GM12878 (cell line): ENCODE results near the gene SPHK1.

ENCODE experiments used
- CREB1 ChIP-seq: IDR thresholded peaks from 2 replicates; pipeline ENCODE4 v1.6.1; 2012; ENCODE audit warnings: low read depth, mild to moderate bottlenecking, inconsistent platforms
- GABPA ChIP-seq: IDR thresholded peaks from 2 replicates; pipeline ENCODE4 v1.6.1; 2014; ENCODE audit warnings: antibody characterized with exemption, low read depth, mild to moderate bottlenecking, inconsistent platforms
- HDGF ChIP-seq: fragments of 450-650 bp; IDR thresholded peaks from 2 replicates; pipeline ENCODE4 v1.6.1; 2016; ENCODE audit warnings: antibody characterized with exemption
- NFXL1 ChIP-seq: fragments of 450-650 bp; IDR thresholded peaks from 2 replicates; pipeline ENCODE4 v1.6.1; 2017; ENCODE audit warnings: antibody characterized with exemption, mild to moderate bottlenecking, borderline replicate concordance
- NR2C2 ChIP-seq: IDR thresholded peaks from 2 replicates; pipeline ENCODE4 v1.6.1; 2011; ENCODE audit warnings: borderline replicate concordance, low read depth; ENCODE audit not compliant: control insufficient read depth, insufficient read length
- POLR2AphosphoS5 ChIP-seq: IDR thresholded peaks from 2 replicates; pipeline ENCODE4 v1.6.1; 2011; ENCODE audit warnings: mild to moderate bottlenecking, low read length, inconsistent platforms
- RAD51 ChIP-seq: fragments of 450-650 bp; IDR thresholded peaks from 2 replicates; pipeline ENCODE4 v1.6.1; 2016; ENCODE audit warnings: moderate library complexity, mild to moderate bottlenecking, inconsistent platforms
- SIX5 ChIP-seq: IDR thresholded peaks from 2 replicates; pipeline ENCODE4 v1.6.1; 2011; ENCODE audit warnings: mild to moderate bottlenecking, low read depth, low read length, moderate library complexity; ENCODE audit not compliant: severe bottlenecking
- ZNF24 ChIP-seq: fragments of 450-650 bp; IDR thresholded peaks from 2 replicates; pipeline ENCODE4 v1.6.1; 2017; ENCODE audit warnings: antibody characterized with exemption, mild to moderate bottlenecking
- ZNF274 ChIP-seq: IDR thresholded peaks from one replicate; pipeline ENCODE4 v1.8.0; 2011; ENCODE audit not compliant: insufficient read length, insufficient read depth
- TF ChIP-seq, protein P1 (sequence below), 3 experiments: IDR thresholded peaks in 2 of 3; conservative IDR thresholded peaks in 1 of 3; 2 replicates each; pipeline ENCODE4 v1.5.1; 2011; ENCODE audit warnings: low read depth in 3 of 3, low read length in 3 of 3, mild to moderate bottlenecking in 3 of 3, control low read depth in 2 of 3, moderate library complexity in 2 of 3, inconsistent platforms in 1 of 3, mixed read lengths in 1 of 3; ENCODE audit not compliant: control insufficient read depth in 2 of 3, insufficient read depth in 1 of 3; ENCODE audit errors: extremely low read depth in 1 of 3
- TF ChIP-seq, protein P2 (sequence below): IDR thresholded peaks from 2 replicates; pipeline ENCODE4 v1.6.1; 2012; ENCODE audit warnings: low read depth, low read length, improper control_type of control experiment

DNA sequence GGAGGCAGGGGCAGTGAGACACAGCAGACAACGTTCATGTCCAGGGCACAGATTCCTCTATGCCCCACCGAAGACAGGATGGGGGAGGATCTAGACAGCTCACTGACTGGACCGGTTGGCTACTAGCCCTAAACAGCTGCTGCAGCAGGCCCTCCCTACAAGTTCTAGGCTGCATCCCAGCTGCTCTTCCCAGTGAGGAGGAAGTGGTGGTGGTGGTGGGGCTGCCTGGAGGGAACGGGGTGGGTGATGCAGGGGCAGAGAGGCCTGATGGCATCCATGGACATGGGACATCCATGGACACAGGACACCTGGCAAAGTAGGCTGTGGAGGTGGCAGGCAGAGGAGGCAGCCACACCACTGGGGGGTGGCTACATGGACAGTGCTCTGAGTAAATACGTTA is 18.3 kb downstream of the SPHK1 start:
- TF ChIP-seq POLR2AphosphoS5, result no peak
- TF ChIP-seq, protein P1, sequence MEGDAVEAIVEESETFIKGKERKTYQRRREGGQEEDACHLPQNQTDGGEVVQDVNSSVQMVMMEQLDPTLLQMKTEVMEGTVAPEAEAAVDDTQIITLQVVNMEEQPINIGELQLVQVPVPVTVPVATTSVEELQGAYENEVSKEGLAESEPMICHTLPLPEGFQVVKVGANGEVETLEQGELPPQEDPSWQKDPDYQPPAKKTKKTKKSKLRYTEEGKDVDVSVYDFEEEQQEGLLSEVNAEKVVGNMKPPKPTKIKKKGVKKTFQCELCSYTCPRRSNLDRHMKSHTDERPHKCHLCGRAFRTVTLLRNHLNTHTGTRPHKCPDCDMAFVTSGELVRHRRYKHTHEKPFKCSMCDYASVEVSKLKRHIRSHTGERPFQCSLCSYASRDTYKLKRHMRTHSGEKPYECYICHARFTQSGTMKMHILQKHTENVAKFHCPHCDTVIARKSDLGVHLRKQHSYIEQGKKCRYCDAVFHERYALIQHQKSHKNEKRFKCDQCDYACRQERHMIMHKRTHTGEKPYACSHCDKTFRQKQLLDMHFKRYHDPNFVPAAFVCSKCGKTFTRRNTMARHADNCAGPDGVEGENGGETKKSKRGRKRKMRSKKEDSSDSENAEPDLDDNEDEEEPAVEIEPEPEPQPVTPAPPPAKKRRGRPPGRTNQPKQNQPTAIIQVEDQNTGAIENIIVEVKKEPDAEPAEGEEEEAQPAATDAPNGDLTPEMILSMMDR (IDR thresholded peaks at IDR 0.05 in 2 of 3, conservative IDR thresholded peaks at IDR 0.05 in 1 of 3; ENCODE audit: control insufficient read depth in 2 of 3, extremely low read depth in 1 of 3, insufficient read depth in 1 of 3, low read depth in 3 of 3, low read length in 3 of 3), result no peak
- TF ChIP-seq ZNF274, result no peak
- TF ChIP-seq SIX5, result no peak
- TF ChIP-seq NFXL1, result no peak
- no peak for TF ChIP-seq RAD51
- TF ChIP-seq ZNF24, result no peak
- TF ChIP-seq NR2C2, result no peak
- TF ChIP-seq, protein P2, sequence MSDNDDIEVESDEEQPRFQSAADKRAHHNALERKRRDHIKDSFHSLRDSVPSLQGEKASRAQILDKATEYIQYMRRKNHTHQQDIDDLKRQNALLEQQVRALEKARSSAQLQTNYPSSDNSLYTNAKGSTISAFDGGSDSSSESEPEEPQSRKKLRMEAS, result no peak
- no peak for TF ChIP-seq CREB1
- no peak for TF ChIP-seq GABPA
- TF ChIP-seq HDGF, result no peak
